HEK293T (cell line): Measurements from ENCODE around the gene GMPPB.
"Not testable (repeated sequence)": the region's sequence is repeated elsewhere in the genome, so short reads cannot be mapped to it uniquely, and the experiment has no call there.

ENCODE experiments used
- ARNT ChIP-seq: fragments of 450-650 bp; IDR thresholded peaks from 2 replicates; pipeline ENCODE4 v1.6.1; 2017; ENCODE audit warnings: mild to moderate bottlenecking
- BHLHE40 ChIP-seq: fragments of 450-650 bp; IDR thresholded peaks from 2 replicates; pipeline ENCODE4 v1.6.1; 2016; ENCODE audit warnings: mild to moderate bottlenecking, moderate library complexity, borderline replicate concordance
- ELF4 ChIP-seq: fragments of 450-650 bp; IDR thresholded peaks from 2 replicates; pipeline ENCODE4 v1.6.1; 2017; ENCODE audit warnings: antibody characterized with exemption
- FOXA1 ChIP-seq: fragments of 450-650 bp; IDR thresholded peaks from 2 replicates; pipeline ENCODE4 v1.6.1; 2016; ENCODE audit warnings: mild to moderate bottlenecking
- FOXM1 ChIP-seq: fragments of 450-650 bp; IDR thresholded peaks from 2 replicates; pipeline ENCODE4 v1.6.1; 2017; ENCODE audit warnings: mild to moderate bottlenecking, borderline replicate concordance
- L3MBTL2 ChIP-seq: fragments of 450-650 bp; conservative IDR thresholded peaks from 2 replicates; pipeline ENCODE4 v1.6.1; 2016; ENCODE audit warnings: mild to moderate bottlenecking
- NFRKB ChIP-seq: fragments of 450-650 bp; IDR thresholded peaks from 2 replicates; pipeline ENCODE4 v1.6.1; 2016; ENCODE audit warnings: mild to moderate bottlenecking, moderate library complexity
- SP1 ChIP-seq: fragments of 450-650 bp; IDR thresholded peaks from 2 replicates; pipeline ENCODE4 v1.6.1; 2017
- SUZ12 ChIP-seq: fragments of 450-650 bp; IDR thresholded peaks from 2 replicates; pipeline ENCODE4 v1.6.1; 2016; ENCODE audit warnings: mild to moderate bottlenecking
- TARDBP ChIP-seq: fragments of 450-650 bp; IDR thresholded peaks from 2 replicates; pipeline ENCODE4 v1.6.1; 2016
- ZNF384 ChIP-seq: fragments of 450-650 bp; IDR thresholded peaks from 2 replicates; pipeline ENCODE4 v1.6.1; 2016
- TF ChIP-seq, protein P1 (sequence below): fragments of 450-650 bp; IDR thresholded peaks from 2 replicates; pipeline ENCODE4 v1.6.1; 2016

DNA sequence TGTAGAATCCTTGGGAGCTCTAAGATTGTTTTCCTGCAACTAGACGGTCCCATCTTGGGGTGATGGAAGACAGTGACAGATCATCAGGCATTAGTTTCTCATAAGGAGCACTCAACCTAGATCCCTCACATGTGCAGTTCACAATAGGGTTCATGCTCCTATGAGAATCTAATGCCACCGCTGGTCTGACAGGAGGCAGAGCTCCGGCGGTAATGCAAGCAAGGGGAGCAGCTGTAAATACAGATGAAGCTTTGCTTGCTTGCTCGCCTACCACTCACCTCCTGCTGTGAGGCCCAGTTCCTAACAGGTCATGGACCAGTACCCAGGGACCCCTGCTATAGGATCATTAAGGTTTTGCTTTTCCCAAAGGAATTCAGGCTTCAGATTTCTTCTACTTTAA lies 25.1 kb upstream of the GMPPB start:
- TF ChIP-seq TARDBP, FOXA1, BHLHE40, FOXM1, ARNT, ELF4, ZNF384, SUZ12, SP1, NFRKB, L3MBTL2: not testable (repeated sequence)
- TF ChIP-seq, protein P1, sequence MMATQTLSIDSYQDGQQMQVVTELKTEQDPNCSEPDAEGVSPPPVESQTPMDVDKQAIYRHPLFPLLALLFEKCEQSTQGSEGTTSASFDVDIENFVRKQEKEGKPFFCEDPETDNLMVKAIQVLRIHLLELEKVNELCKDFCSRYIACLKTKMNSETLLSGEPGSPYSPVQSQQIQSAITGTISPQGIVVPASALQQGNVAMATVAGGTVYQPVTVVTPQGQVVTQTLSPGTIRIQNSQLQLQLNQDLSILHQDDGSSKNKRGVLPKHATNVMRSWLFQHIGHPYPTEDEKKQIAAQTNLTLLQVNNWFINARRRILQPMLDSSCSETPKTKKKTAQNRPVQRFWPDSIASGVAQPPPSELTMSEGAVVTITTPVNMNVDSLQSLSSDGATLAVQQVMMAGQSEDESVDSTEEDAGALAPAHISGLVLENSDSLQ = not testable (repeated sequence)
